PC-3 (cell line): ENCODE data around the gene EXOC6. TPM values are rescaled to one million over a fixed set of nuclear protein-coding genes. Genes with fewer than 3 reads are reported as not detected.
A peak's percentile ranks its signal among the peaks of the same experiment; 100 is the strongest.

ENCODE experiments used
- ATAC-seq: fragments of 200-7000 bp; cut with Tn5 transposase; 2 replicates; pipeline ENCODE4 v1.9.1; 2020; ENCODE audit warnings: mild to moderate bottlenecking, moderate library complexity
- BruUV-seq: library from RNA; stranded (reverse); fragments of 400-500 nt; replicated peaks from 2 replicates; lab custom pipeline; 2021; lab: Mats Ljungman, UMichigan
- CTCF ChIA-PET: fragments of 300-600 bp; sonication (Branson Sonifier 250); formaldehyde crosslinking; loops from one replicate; lab custom pipeline; 2022; ENCODE audit warnings: antibody characterized with exemption; lab: Charles Lee
- POLR2A ChIA-PET: fragments of 300-600 bp; sonication (Branson Sonifier 250); formaldehyde crosslinking; loops from one replicate; lab custom pipeline; 2022; ENCODE audit warnings: antibody characterized with exemption; ENCODE audit not compliant: unreplicated experiment; lab: Charles Lee
- DNase-seq: peaks from one replicate; pipeline ENCODE4 v3.0.0-alpha.2; 2015
- H2AFZ ChIP-seq: fragments of 300-600 bp; sonication (generic); 2 replicates; pipeline ENCODE4 v1.6.0; 2016; ENCODE audit warnings: antibody characterized with exemption, low read length
- H3F3A ChIP-seq: fragments of 300-600 bp; sonication (generic); one replicate; pipeline ENCODE4 v1.6.0; 2017; ENCODE audit warnings: antibody characterized with exemption, low read length, control low read depth, mild to moderate bottlenecking; ENCODE audit not compliant: unreplicated experiment
- H3K27ac ChIP-seq: fragments of 300-600 bp; sonication (generic); 2 replicates; pipeline ENCODE4 v1.5.1; 2016; ENCODE audit warnings: mild to moderate bottlenecking, low read length
- H3K27me3 ChIP-seq: fragments of 300-600 bp; sonication (generic); 2 replicates; pipeline ENCODE4 v1.6.1; 2016; ENCODE audit warnings: low read length, mixed read lengths
- H3K36me3 ChIP-seq: fragments of 300-600 bp; sonication (generic); 2 replicates; pipeline ENCODE4 v1.6.1; 2016; ENCODE audit warnings: low read depth, mixed run types, low read length, mixed read lengths
- H3K4me1 ChIP-seq: fragments of 300-600 bp; sonication (generic); 2 replicates; pipeline ENCODE4 v1.5.1; 2016; ENCODE audit warnings: low read length; ENCODE audit not compliant: insufficient read depth
- H3K4me2 ChIP-seq: fragments of 300-600 bp; sonication (generic); 2 replicates; pipeline ENCODE4 v1.6.0; 2016; ENCODE audit warnings: low read length
- H3K4me3 ChIP-seq: fragments of 300-600 bp; sonication (generic); 2 replicates; pipeline ENCODE4 v1.5.1; 2016; ENCODE audit warnings: mild to moderate bottlenecking, low read length, mixed read lengths
- H3K79me2 ChIP-seq: fragments of 300-600 bp; sonication (generic); 2 replicates; pipeline ENCODE4 v1.6.1; 2017; ENCODE audit warnings: low read length, mixed read lengths
- H3K9ac ChIP-seq: fragments of 300-600 bp; sonication (generic); 2 replicates; pipeline ENCODE4 v1.6.0; 2016; ENCODE audit warnings: mild to moderate bottlenecking, low read length
- H3K9me2 ChIP-seq: fragments of 300-600 bp; sonication (generic); replicated peaks from 2 replicates; pipeline ENCODE4 v1.6.1; 2016; ENCODE audit warnings: mixed run types, low read length, mixed read lengths
- H3K9me3 ChIP-seq: fragments of 300-600 bp; sonication (generic); 2 replicates; pipeline ENCODE4 v1.6.1; 2016; ENCODE audit warnings: low read length, mixed read lengths
- H4K20me1 ChIP-seq: fragments of 300-600 bp; sonication (generic); 2 replicates; pipeline ENCODE4 v1.6.1; 2016; ENCODE audit warnings: low read length, mixed read lengths
- EZH2 ChIP-seq: fragments of 300-600 bp; sonication (generic); IDR thresholded peaks from one replicate; pipeline ENCODE4 v1.6.1; 2017; ENCODE audit warnings: antibody characterized with exemption, mild to moderate bottlenecking, low read length; ENCODE audit not compliant: unreplicated experiment
- EZH2phosphoT487 ChIP-seq: fragments of 300-600 bp; sonication (generic); IDR thresholded peaks from 2 replicates; pipeline ENCODE4 v1.6.1; 2018; ENCODE audit warnings: mild to moderate bottlenecking, antibody characterized with exemption, low read length, borderline replicate concordance
- intact Hi-C: fragments of 100-400 bp; cut with micrococcal nuclease; formaldehyde crosslinking; loops from 2 replicates; pipeline ENCODE4 v1.9.0; 2023
- total RNA-seq: library from RNA; depleted of rRNA; stranded (reverse); fragments of >200 nt; gene quantifications from 2 replicates; pipeline ENCODE4 v1.2.3, GENCODE V29; 2014
- TF ChIP-seq, protein P1 (sequence below): fragments of 300-600 bp; sonication (generic); conservative IDR thresholded peaks from 2 replicates; pipeline ENCODE4 v1.5.1; 2017; ENCODE audit warnings: antibody characterized with exemption, low read depth, mild to moderate bottlenecking, low read length

The EXOC6 gene
- total RNA-seq, 1 experiment from 2014 or later, result 5.7 TPM

DNA sequence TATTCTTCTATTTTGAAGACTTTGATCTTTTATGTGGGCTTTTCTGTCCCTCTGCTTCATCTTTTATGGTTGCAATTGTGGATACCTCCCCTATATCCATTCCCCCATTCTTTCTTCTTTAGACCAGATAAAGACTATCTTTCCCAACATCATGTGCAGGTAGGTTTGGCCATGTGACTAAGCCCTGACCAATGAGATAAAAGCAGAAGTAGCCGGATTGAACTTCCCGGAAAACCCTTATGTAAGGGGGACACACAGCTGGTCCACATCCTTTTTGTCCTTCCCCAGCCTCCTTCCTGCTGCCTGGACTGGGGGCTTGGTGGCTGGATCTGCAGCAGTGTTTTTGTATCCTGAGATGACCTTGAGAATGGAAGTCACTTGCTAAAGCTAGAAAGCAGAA, 33.5 kb upstream of the EXOC6 start:
- H3F3A ChIP-seq, result no peaks in the 10 kb centered on the region
- no peak overlapping the region for H3K9ac ChIP-seq
- CTCF ChIA-PET, result no interaction called here
- POLR2A ChIA-PET, result interaction anchor here (0.7 kb wide), 1 partner anchor 112 kb away, joined by 3 read pairs; no protein-coding TSS in a partner anchor
- intact Hi-C loops, result no loop called here
- H3K79me2 ChIP-seq, result no peaks in the 10 kb centered on the region
- no peaks in the 10 kb centered on the region for H3K9me3 ChIP-seq
- no peaks in the 10 kb centered on the region for H3K9me2 ChIP-seq
- H3K4me1 ChIP-seq, result no peaks in the 10 kb centered on the region
- no peak overlapping the region for H3K4me2 ChIP-seq
- DNase-seq, result no peak
- no TSS peak for BruUV-seq
- no peaks in the 10 kb centered on the region for H3K27me3 ChIP-seq
- no peak overlapping the region for H2AFZ ChIP-seq
- H4K20me1 ChIP-seq, result no peaks in the 10 kb centered on the region
- no peak for TF ChIP-seq EZH2
- TF ChIP-seq EZH2phosphoT487, result no peak
- TF ChIP-seq, protein P1, sequence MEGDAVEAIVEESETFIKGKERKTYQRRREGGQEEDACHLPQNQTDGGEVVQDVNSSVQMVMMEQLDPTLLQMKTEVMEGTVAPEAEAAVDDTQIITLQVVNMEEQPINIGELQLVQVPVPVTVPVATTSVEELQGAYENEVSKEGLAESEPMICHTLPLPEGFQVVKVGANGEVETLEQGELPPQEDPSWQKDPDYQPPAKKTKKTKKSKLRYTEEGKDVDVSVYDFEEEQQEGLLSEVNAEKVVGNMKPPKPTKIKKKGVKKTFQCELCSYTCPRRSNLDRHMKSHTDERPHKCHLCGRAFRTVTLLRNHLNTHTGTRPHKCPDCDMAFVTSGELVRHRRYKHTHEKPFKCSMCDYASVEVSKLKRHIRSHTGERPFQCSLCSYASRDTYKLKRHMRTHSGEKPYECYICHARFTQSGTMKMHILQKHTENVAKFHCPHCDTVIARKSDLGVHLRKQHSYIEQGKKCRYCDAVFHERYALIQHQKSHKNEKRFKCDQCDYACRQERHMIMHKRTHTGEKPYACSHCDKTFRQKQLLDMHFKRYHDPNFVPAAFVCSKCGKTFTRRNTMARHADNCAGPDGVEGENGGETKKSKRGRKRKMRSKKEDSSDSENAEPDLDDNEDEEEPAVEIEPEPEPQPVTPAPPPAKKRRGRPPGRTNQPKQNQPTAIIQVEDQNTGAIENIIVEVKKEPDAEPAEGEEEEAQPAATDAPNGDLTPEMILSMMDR, result no peak
- no peak overlapping the region for H3K4me3 ChIP-seq
- H3K27ac ChIP-seq, result no peak overlapping the region
- no peaks in the 10 kb centered on the region for H3K36me3 ChIP-seq
- ATAC-seq, result no peak

DNA sequence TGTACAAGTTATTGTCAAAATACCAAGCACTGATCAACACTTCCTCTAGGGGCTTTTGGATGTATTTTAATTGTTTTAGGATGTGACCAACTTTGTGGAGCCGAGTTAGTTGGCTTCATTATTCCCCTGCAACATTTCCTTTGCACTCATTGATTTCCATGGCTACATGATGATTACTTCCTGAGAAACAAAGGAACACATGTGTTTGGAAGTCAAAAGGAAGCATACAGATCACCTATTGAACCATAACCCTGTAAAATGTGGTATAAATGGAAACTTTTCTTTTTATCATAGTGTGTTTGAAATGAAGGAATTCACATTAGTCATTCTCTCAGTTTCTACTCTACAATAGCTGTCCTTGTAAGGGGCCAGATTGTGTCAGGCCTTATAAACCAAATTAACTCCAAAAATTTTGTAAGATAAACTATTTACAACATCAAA, 32.2 kb upstream of the EXOC6 start:
- Histone ChIP-seq H3K4me2 (no peak overlapping the region), H4K20me1 (no peaks in the 10 kb centered on the region), H3K4me1 (no peaks in the 10 kb centered on the region), H3K9me2 (no peaks in the 10 kb centered on the region), H3K4me3 (no peak overlapping the region), H3K9ac (no peak overlapping the region), H3K27ac (peak overlapping the region; percentile 37; the same call in 1 of the 2 replicates), H3K9me3 (no peaks in the 10 kb centered on the region), H3K27me3 (no peaks in the 10 kb centered on the region), H3K36me3 (no peaks in the 10 kb centered on the region), H3F3A (no peaks in the 10 kb centered on the region), H3K79me2 (no peaks in the 10 kb centered on the region), H2AFZ (no peak overlapping the region)
- ChIA-PET CTCF (no interaction called here), POLR2A (no interaction called here)
- peak; percentile 26 for DNase-seq
- ATAC-seq, result peak; percentile 11; the same call in 1 of the 2 replicates
- no TSS peak for BruUV-seq
- intact Hi-C loops, result no loop called here
- TF ChIP-seq, protein P1, result no peak
- TF ChIP-seq EZH2 (no peak), EZH2phosphoT487 (no peak)

DNA sequence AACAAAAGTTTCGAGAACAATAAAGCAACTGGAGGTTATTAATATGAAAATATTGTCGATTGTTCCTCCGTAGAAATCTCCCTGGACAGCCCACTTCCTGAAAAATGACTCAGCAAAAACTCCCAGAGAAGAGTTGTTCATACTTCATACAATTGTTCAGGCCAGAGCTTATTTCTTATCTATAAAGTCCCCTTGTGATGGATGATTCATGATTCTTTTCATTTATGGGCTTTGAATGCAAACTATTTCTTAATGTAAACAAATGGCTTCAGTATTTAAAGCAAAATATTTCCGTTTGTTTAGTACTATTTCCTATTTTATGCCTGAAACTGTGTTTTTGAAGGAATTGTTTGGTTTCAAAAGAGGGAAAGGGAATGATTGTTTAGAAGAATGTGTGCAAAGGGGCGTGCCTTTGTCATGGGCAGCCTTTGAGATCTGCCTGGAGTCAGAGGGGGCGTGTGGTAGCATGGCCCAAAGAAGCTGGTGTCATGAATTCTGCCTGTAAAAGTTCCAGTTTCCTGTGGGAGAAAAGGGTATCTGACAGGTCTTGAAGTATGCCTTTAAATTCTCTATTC, 26.2 kb upstream of the EXOC6 start:
- POLR2A ChIA-PET, result interaction anchor here (0.7 kb wide), 1 partner anchor 132 kb away, joined by 3 read pairs; the partner anchor contains the start of gene HHEX
- ATAC-seq (peak; percentile 88), DNase-seq (peak; percentile 85)
- Histone ChIP-seq H3K27me3 (no peaks in the 10 kb centered on the region), H3K79me2 (no peaks in the 10 kb centered on the region), H3K4me2 (peak overlapping the region; percentile 81), H4K20me1 (no peaks in the 10 kb centered on the region), H3K9ac (peak overlapping the region; percentile 60), H3K9me3 (no peaks in the 10 kb centered on the region), H3K4me1 (peaks cover 17% of the 10 kb centered on the region), H3K27ac (peak overlapping the region; percentile 92), H3K9me2 (no peaks in the 10 kb centered on the region), H3K4me3 (peak overlapping the region; percentile 41), H3F3A (no peaks in the 10 kb centered on the region), H3K36me3 (no peaks in the 10 kb centered on the region), H2AFZ (peak overlapping the region; percentile 49)
- CTCF ChIA-PET, result interaction anchor here (0.6 kb wide), 2 partner anchors 272 to 1027 kb away, joined by 3 to 4 read pairs; no protein-coding TSS in a partner anchor
- intact Hi-C loops, result loop anchor here (1.0 to 5.0 kb wide), 3 partner anchors 58 to 230 kb away; partner anchors contain the start of gene KIF11
- TF ChIP-seq EZH2 (no peak), EZH2phosphoT487 (no peak)
- TF ChIP-seq, protein P1, result no peak
- no TSS peak for BruUV-seq
